Activated naive CD8-positive, alpha-beta T cell treated with anti-CD3 and anti-CD28 coated beads, Interleukin-2, amount 10 ng/mL, durations not matched to agents 7 days and 5 days (primary cell): ENCODE data around the gene KLF8. TPM values are rescaled to one million over a fixed set of nuclear protein-coding genes. Genes with fewer than 3 reads are reported as not detected.

Source experiments
- ATAC-seq: fragments of 150-1000 bp; cut with Tn5 transposase; one replicate; pipeline ENCODE4 v1.10.0; 2021; ENCODE audit warnings: low read depth, moderate library complexity
- POLR2A ChIA-PET: fragments of 350-600 bp; sonication (Branson Sonifier 250); formaldehyde crosslinking; loops from one replicate; lab custom pipeline; 2021; ENCODE audit warnings: antibody characterized with exemption; lab: Charles Lee
- DNase-seq: peaks from one replicate; pipeline ENCODE4 v3.0.0; 2021
- H3K27ac Mint-ChIP-seq: one replicate; pipeline ENCODE4 v1.8.0; 2022; ENCODE audit warnings: mild to moderate bottlenecking, mixed read lengths
- H3K27me3 Mint-ChIP-seq: one replicate; pipeline ENCODE4 v1.8.0; 2022; ENCODE audit warnings: mild to moderate bottlenecking, moderate library complexity, mixed read lengths
- H3K36me3 Mint-ChIP-seq: one replicate; pipeline ENCODE4 v1.8.0; 2021; ENCODE audit warnings: mild to moderate bottlenecking, mixed read lengths
- H3K4me1 Mint-ChIP-seq: one replicate; pipeline ENCODE4 v1.8.0; 2021; ENCODE audit warnings: mixed read lengths
- H3K4me3 Mint-ChIP-seq: one replicate; pipeline ENCODE4 v1.8.0; 2022; ENCODE audit warnings: mild to moderate bottlenecking, moderate library complexity, mixed read lengths
- H3K9me3 Mint-ChIP-seq: one replicate; pipeline ENCODE4 v1.8.0; 2021; ENCODE audit warnings: mixed read lengths
- total RNA-seq, 2 experiments: library from RNA; stranded (reverse); gene quantifications; one replicate each; pipeline ENCODE4 v1.2.3, GENCODE V29; 2021

Gene KLF8
- total RNA-seq, 2 experiments from 2014 or later = 2.9 TPM

GRCh38 chrX:56319165-56319564, 87.0 kb downstream of the KLF8 start:
- Mint-ChIP-seq H3K27me3 (no peaks in the 10 kb centered on the region), H3K36me3 (peaks cover 6% of the 10 kb centered on the region), H3K4me1 (peaks cover 4% of the 10 kb centered on the region), H3K4me3 (no peak overlapping the region), H3K9me3 (no peaks in the 10 kb centered on the region), H3K27ac (no peak overlapping the region)
- ATAC-seq (no peak), DNase-seq (no peak)
- POLR2A ChIA-PET = no interaction called here
